Measurements from ENCODE around the gene AAR2. TPM values are rescaled to one million over a fixed set of nuclear protein-coding genes. Genes with fewer than 3 reads are reported as not detected.

The AAR2 gene
- total RNA-seq, 1 experiment from 2014 or later, result 36.9 TPM

DNA sequence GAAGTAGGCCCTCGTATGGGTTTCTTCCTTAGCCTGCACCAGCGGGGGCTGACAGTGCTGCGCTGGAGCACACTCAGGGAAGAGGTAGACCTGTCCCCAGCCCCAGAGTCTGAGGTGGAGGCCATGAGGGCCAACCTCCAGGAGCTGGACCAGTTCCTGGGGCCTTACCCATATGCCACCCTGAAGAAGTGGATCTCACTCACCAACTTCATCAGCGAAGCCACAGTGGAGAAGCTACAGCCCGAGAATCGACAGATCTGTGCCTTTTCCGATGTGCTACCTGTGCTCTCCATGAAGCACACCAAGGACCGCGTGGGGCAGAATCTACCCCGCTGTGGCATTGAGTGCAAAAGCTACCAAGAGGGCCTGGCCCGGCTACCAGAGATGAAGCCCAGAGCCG lies 3.8 kb downstream of the AAR2 start:
- Histone ChIP-seq H2BK12ac (ENCODE audit: insufficient read length, low read depth, low read length) (no peak overlapping the region), H3K27ac (ENCODE audit: insufficient read length, low read depth, low read length) (no peak overlapping the region), H3K14ac (ENCODE audit: insufficient read depth, low read length) (no peak overlapping the region), H4K8ac (replicated peaks; ENCODE audit: insufficient read length, low read depth, low read length) (no peak overlapping the region), H4K20me1 (ENCODE audit: control insufficient read depth, insufficient read depth, insufficient read length) (no peaks in the 10 kb centered on the region), H3K79me2 (ENCODE audit: insufficient read depth, low read length) (peaks cover 6% of the 10 kb centered on the region; the same call in 1 of the 2 replicates), H2AK5ac (ENCODE audit: insufficient read length, low read length) (no peak overlapping the region), H4K5ac (ENCODE audit: insufficient read length, low read depth, low read length) (no peak overlapping the region), H3T11ph (ENCODE audit: low read length) (no peak overlapping the region), H3K27me3 (ENCODE audit: insufficient read depth, low read length) (no peaks in the 10 kb centered on the region), H3K79me1 (ENCODE audit: insufficient read depth, low read depth, low read length, poor library complexity, severe bottlenecking) (peaks cover 7% of the 10 kb centered on the region), H3K18ac (ENCODE audit: insufficient read length, low read depth, low read length) (no peak overlapping the region), H3K56ac (ENCODE audit: insufficient read length, low read depth, low read length) (no peak overlapping the region), H4K91ac (ENCODE audit: insufficient read length, low read depth, low read length) (no peak overlapping the region), H2AFZ (ENCODE audit: low read length) (no peak overlapping the region), H3K4me1 (ENCODE audit: insufficient read depth, low read length) (peaks cover 4% of the 10 kb centered on the region; the same call in 1 of the 2 replicates), H2BK120ac (ENCODE audit: low read depth, low read length, poor library complexity, severe bottlenecking) (no peak overlapping the region), H3K4me2 (ENCODE audit: insufficient read depth, insufficient read length, low read length) (no peak overlapping the region), H3K4ac (ENCODE audit: low read depth, low read length) (no peak overlapping the region), H3K23ac (ENCODE audit: insufficient read length, low read depth, low read length) (no peak overlapping the region), H2BK5ac (ENCODE audit: insufficient read length, low read length) (no peak overlapping the region), H3K23me2 (ENCODE audit: insufficient read length, low read depth, low read length, poor library complexity, severe bottlenecking) (peaks cover 8% of the 10 kb centered on the region), H3K9ac (ENCODE audit: extremely low read depth, insufficient read length, low read length) (no peak overlapping the region), H3K9me3 (ENCODE audit: control insufficient read depth, low read depth, low read length) (no peaks in the 10 kb centered on the region), H2BK15ac (ENCODE audit: low read depth, low read length) (no peak overlapping the region), H2BK20ac (ENCODE audit: low read depth, low read length, poor library complexity, severe bottlenecking) (no peak overlapping the region)
- no CpG with 5 or more reads among the region's 12 CpGs for whole genome bisulfite sequencing (ENCODE audit: extremely low coverage, insufficient read length, low lambda C conversion rate)
- peaks cover 13 to 15% of the 10 kb centered on the region in 2 experiments for H3K4me1 Mint-ChIP-seq
- H3K27ac Mint-ChIP-seq, result no peak overlapping the region
- no peaks in the 10 kb centered on the region for H3K27me3 Mint-ChIP-seq (ENCODE audit: low read depth)
- TF ChIP-seq, protein P1, sequence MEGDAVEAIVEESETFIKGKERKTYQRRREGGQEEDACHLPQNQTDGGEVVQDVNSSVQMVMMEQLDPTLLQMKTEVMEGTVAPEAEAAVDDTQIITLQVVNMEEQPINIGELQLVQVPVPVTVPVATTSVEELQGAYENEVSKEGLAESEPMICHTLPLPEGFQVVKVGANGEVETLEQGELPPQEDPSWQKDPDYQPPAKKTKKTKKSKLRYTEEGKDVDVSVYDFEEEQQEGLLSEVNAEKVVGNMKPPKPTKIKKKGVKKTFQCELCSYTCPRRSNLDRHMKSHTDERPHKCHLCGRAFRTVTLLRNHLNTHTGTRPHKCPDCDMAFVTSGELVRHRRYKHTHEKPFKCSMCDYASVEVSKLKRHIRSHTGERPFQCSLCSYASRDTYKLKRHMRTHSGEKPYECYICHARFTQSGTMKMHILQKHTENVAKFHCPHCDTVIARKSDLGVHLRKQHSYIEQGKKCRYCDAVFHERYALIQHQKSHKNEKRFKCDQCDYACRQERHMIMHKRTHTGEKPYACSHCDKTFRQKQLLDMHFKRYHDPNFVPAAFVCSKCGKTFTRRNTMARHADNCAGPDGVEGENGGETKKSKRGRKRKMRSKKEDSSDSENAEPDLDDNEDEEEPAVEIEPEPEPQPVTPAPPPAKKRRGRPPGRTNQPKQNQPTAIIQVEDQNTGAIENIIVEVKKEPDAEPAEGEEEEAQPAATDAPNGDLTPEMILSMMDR (conservative IDR thresholded peaks at IDR 0.05), result no peak
- no peak for DNase-seq
- no peaks in the 10 kb centered on the region for H3K9me3 Mint-ChIP-seq
- no peak overlapping the region for H3K4me3 Mint-ChIP-seq
- peaks cover 12 to 46% (median 26%) of the 10 kb centered on the region in 3 experiments; a peak in 6 of 7 replicates for H3K36me3 Mint-ChIP-seq (ENCODE audit: insufficient read depth in 1 of 3, low read depth in 3 of 3)

Data from H9 (cell line).